PFSK-1 (cell line): ENCODE results near the gene NKAIN2.

Experiments
- FOXP2 ChIP-seq: optimal IDR thresholded peaks from 2 replicates; pipeline ENCODE3; 2011; ENCODE audit warnings: borderline replicate concordance, control low read depth, inconsistent platforms; ENCODE audit not compliant: insufficient read depth; ENCODE audit errors: extremely low read length, extremely low read depth
- POLR2AphosphoS5 ChIP-seq: IDR thresholded peaks from 2 replicates; pipeline ENCODE4 v1.6.1; 2012; ENCODE audit warnings: low read depth, mild to moderate bottlenecking, control low read depth, low read length, moderate library complexity
- REST ChIP-seq, 2 experiments: IDR thresholded peaks; 2 replicates each; pipeline versions ENCODE4 v1.6.1 to v1.8.0; 2011 to 2012; ENCODE audit warnings: low read depth in 2 of 2, low read length in 2 of 2, control low read depth in 1 of 2, inconsistent platforms in 1 of 2, mild to moderate bottlenecking in 1 of 2, moderate library complexity in 1 of 2; ENCODE audit not compliant: insufficient read depth in 1 of 2
- SIN3A ChIP-seq: IDR thresholded peaks from 2 replicates; pipeline ENCODE4 v1.6.1; 2012; ENCODE audit warnings: mild to moderate bottlenecking, low read length, moderate library complexity, borderline replicate concordance; ENCODE audit not compliant: insufficient read depth
- TAF1 ChIP-seq: IDR thresholded peaks from 2 replicates; pipeline ENCODE4 v1.6.1; 2012; ENCODE audit warnings: low read length, control low read depth, borderline replicate concordance; ENCODE audit not compliant: insufficient read depth

- TF ChIP-seq REST (IDR thresholded peaks at IDR 0.05; ENCODE audit: insufficient read depth in 1 of 2, low read depth in 2 of 2, low read length in 2 of 2) (no peak), POLR2AphosphoS5 (no peak), SIN3A (no peak), TAF1 (no peak), FOXP2 (no peak)
Measured at GRCh38 chr6:123803504-123804013, at the start of gene NKAIN2.
